SK-N-SH (cell line): ENCODE data around the gene MYO1B.

Experiments
- CTCF ChIP-seq: fragments of 200-600 bp; sonication (generic); IDR thresholded peaks from 2 replicates; pipeline ENCODE4 v1.6.1; 2017; ENCODE audit warnings: antibody characterized with exemption, mild to moderate bottlenecking, moderate library complexity
- ELF1 ChIP-seq: IDR thresholded peaks from 2 replicates; pipeline ENCODE4 v1.4.0; 2012
- EP300 ChIP-seq, 2 experiments: IDR thresholded peaks; 2 replicates each; pipeline versions ENCODE4 v1.4.0 to v1.6.1; 2012; ENCODE audit warnings: borderline replicate concordance in 1 of 2, low read depth in 1 of 2, low read length in 1 of 2
- FOXJ3 ChIP-seq: sonication (generic); formaldehyde crosslinking; IDR thresholded peaks from 2 replicates; pipeline ENCODE4 v1.5.1; 2020; ENCODE audit warnings: mild to moderate bottlenecking, missing genetic modification reagents
- POLR2AphosphoS5 ChIP-seq: IDR thresholded peaks from 2 replicates; pipeline ENCODE4 v1.6.1; 2012; ENCODE audit warnings: low read depth, low read length
- RCOR1 ChIP-seq: fragments of 150-350 bp; IDR thresholded peaks from 2 replicates; pipeline ENCODE4 v1.6.1; 2017; ENCODE audit warnings: antibody characterized with exemption, low read length
- RFX5 ChIP-seq: IDR thresholded peaks from 2 replicates; pipeline ENCODE4 v1.6.1; 2012; ENCODE audit warnings: mild to moderate bottlenecking, improper control_type of control experiment, low read length
- TEAD4 ChIP-seq: IDR thresholded peaks from 2 replicates; pipeline ENCODE4 v1.4.0; 2012; ENCODE audit warnings: mild to moderate bottlenecking, borderline replicate concordance; ENCODE audit not compliant: insufficient read depth

GRCh38 chr2:191209340-191209739, 35.9 kb upstream of the MYO1B start:
- no peak for TF ChIP-seq EP300 (IDR thresholded peaks at IDR 0.05; ENCODE audit: borderline replicate concordance in 1 of 2, low read depth in 1 of 2, low read length in 1 of 2)
- TF ChIP-seq RFX5, result no peak
- no peak for TF ChIP-seq FOXJ3
- TF ChIP-seq POLR2AphosphoS5, result no peak
- TF ChIP-seq RCOR1, result no peak
- TF ChIP-seq ELF1, result no peak
- no peak for TF ChIP-seq CTCF
- no peak for TF ChIP-seq TEAD4
